DMS114 treated with DMSO at 0.1 percent for 48 hours (cell line): ENCODE measurements around the gene PGAM5.
A peak's percentile ranks its signal among the peaks of the same experiment; 100 is the strongest.

Experiments
- DNase-seq: peaks from one replicate; lab custom pipeline; 2025; ENCODE audit not compliant: unreplicated experiment; lab: John Stamatoyannopoulos, UW

The PGAM5 gene

DNA sequence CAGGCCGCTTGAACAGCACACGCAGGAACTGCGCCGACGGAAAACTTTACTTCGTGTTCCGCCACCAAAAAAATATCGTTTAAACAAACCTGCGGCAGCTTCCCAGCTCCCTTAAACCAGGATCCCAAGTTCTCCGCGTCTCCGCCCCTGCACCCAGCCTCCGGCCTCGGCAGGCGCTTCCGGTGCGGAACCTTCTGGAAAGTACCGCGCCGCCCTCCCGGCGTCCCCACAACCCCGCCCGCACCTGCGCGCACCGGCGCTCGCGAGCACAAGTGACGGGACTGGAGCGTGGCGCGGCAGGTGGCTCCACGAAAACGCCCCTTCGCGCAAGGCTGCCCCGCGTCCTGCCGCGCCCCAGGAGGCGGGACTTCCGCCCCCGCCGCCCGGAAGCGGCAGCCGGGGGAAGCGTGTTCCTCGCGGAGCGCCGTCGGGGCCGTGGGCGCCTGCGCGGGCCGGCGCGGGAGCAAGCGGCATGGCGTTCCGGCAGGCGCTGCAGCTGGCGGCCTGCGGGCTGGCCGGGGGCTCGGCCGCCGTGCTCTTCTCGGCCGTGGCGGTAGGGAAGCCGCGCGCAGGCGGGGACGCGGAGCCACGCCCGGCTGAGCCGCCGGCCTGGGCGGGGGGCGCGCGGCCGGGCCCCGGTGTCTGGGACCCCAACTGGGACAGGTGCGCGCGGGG lies at the start of gene PGAM5:
Gene PGAM5, plus strand, starts transcription at position 438 of the 675 bp plus-strand sequence. Its CDS starts 35 bp downstream, at position 473.
- DNase-seq, result peak; percentile 61

DNA sequence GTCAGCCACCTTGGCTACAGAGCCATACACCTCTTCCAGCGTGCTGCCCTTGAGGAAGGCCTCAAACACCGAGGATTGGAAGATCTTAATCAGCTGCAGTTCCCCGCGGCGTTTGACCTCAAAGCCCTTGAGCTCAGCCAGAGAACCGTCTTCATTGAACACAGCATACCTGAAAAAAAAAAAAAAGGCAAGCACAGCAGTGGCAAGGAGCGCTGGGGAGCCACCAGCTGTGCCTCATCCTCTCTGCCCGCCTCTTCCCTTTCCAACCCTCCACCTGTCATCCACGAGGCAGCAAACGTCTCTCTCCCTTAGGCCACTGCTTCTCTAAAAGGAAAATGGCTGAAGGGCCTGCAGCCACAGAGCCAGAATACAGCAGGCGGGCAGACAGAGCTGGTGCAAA lies 49.6 kb upstream of the PGAM5 start:
- DNase-seq, result no peak

DNA sequence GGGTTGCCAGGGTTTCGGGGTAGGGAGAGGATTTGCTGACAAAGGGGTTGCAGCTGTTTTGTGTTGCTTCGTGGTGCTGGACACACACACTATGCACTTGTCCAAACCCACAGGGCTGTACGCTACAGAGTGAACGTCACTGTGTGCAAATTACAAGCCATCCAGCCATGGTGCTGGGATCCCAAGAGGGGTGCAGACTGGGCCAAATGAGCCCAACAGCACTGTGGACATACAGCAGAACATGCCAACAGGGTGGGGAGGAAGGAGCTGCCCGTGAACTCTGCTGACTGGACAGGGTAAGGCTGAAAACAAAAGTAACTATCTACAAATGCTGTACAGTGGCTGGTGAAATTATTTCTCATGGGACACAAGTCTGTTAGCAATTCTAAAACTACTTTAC lies 48.7 kb upstream of the PGAM5 start:
- DNase-seq, result no peak

DNA sequence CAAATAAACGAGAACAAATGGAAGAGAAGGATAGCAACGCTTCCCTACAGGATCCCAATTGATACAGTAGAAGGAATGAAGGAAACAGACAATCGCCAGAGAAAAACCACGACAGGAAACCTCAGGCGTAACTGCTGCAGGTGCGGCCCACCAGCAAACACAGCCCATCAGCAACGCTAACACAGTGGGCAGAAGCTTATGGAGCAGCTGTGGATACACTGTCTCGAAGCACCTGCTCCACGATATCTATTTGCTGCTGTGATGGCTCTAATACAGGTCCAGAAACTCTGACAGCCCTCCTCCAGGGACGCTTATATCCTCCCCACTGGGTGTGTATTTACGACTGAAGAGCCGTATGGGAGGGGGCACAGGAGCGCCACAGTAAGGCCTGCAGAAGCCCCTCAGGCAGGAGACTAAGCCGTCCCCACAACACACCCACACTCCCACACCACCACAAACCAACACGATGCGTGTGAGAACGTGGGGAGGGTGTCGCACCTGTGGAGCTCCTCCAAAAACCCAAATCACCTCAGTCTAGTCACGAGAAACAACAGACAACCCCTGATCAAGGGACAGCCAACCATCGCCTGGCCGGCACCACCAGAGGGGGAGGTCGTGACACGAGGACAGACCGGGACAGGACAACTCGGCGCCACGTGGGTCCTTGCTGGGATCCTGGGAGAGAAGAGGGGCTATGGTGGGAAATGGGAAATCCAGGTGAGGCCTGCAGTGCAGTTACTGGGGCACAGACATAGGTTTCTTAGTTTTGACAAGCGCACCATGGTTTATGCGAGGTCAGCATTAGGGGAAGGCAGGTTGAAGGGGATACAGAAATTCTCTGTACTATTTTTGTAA lies 47.5 kb upstream of the PGAM5 start:
- DNase-seq, result no peak

DNA sequence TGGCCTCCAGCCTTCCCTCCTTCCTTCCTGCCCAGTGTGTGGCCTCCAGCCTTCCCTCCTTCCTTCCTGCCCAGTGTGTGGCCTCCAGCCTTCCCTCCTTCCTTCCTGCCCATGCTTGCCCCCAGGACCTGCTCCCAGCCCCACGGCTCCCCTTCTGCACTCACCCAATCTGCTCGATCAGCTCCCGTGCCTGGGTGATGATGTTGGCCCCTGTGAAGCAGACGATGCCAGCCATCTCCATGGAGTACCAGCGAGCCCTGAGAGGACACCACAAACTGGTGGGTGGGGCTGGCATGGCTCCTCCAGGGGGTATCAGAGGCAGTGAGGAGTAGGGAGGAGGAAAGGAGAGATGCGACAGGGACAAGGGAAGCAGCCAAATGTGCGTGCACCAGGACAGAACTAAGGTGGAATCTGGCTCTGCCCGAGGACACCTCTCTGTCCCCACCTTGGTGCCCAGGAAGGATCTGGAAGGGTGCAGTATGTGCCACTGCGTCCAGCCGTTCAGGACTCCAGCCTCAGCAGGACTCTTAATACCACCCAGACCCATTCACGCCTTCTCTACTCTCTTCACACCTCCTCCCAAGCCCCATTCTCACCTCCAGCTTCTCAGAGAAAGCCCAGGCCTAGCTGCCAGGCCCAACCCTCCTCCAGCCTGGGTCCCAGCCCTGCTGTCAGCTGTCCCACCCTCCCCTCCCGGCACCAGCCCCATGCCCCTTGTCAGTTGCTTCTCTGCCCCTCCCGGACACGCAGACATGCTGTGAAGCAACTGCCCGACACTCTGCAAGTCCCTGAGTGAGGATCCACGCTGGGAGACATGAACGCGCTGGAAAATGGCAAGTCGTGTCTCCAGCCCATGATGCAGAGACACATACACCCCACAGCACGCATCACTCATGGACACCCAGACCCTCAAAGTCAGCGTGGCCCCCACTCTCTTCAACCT lies 46.2 kb upstream of the PGAM5 start:
- no peak for DNase-seq

DNA sequence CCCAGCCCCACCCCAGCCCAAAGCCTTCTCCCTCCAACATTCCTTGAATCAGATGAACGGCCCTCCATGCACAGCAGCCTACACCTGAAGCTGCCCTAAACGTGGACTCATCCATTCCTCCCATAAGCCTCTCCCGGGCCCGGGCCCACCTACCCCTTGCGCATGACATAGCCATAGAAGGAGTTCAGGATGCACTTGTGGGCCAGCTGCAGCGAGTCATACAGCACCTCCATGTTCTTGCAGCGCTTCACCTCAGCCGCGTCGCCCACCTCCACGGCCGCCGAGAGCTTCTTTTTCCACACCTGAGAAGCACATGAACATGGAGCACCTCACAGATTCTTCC lies 45.5 kb upstream of the PGAM5 start:
- DNase-seq, result no peak

DNA sequence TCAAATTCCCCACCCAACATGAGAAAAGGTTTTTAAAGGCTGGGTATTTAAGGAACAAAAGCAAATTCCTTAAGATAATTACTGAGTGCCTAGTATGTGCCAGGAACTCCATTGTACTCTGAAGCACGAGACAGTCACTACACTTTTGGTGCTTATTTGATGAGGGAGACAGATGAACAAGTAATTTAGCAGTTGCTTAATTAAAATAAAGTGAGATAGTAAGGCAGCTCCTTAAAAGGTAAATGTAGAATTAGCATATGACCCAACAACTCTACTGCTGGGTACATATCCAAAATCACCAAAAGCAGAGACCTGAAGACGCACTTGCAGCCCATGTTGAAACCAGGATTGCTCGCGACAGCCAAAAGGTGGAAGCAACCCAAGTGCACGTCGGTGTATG lies 44.8 kb upstream of the PGAM5 start:
- DNase-seq, result no peak

DNA sequence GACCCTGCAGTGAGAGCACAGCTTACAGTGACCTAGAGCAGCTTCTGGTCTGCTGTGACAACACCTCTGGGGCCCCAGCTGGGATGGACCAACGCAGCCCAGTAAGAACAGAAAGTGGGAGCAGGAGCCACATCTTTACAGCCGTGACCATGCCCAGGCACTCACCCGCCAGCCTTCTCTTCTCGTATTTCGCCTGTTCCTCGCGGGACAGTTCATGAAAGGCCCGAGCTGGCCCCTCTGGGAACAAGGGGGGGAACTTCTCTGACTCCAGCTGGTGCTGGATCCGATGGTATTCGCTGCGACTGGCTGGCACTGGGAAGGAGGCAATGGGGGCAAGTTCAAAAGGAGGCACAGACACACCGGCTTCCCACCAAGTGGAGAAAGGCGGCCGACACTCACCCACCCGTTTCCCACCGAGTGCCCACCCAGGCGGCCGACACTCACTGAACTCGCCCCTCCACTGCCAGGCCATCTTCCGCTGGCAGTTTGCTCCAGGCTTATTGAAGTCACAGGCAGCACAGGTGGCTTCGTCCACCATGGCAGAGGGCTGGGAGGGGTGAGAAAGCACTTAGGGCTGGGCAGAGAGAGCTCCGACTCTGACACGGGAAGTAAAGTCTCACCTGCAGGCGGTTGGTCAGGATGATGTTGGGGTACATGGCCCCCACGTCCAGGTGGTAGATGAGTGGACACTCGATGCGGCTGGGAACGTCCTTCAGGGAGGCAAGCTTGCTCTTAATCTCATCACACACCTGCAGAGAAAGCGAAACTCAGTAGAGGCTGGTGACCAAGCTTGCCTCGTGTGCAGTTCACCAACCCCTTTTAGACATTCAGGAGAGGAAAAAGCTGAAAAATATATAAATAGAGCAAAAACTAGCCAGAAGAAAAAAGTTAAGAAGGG lies 42.2 kb upstream of the PGAM5 start:
- no peak for DNase-seq

DNA sequence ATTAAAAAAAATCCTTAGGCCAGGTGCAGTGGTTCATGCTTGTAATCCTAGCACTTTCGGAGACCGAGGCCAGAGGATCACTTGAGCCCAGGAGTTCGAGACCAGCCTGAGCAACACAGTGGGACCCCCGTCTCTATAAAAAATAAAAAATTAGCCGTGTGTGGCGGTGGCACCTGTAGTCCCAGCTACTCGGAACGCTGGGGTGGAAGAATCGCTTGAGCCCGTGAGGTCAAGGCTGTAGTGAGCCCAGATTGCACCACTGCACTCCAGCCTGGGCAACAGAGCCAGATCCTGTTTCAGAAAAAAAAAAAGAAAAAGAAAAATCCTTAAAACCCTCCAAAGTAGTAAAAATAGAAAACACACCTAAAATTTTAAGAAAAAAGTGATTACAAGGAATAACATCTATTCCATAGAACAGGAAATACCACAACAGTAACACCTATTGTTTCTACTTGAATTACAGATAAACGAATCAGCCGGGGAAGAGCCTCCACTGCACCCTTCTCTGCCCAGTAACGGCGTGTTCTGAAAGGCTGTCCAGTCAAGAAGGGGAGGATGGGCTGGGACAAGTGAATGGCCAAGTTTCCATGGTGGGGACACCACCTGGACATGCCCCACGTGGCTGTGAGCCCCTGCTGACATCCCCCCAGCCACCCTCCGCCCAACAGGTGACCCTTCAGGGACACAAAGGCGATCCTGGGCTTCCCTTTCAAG lies 41.3 kb upstream of the PGAM5 start:
- no peak for DNase-seq

DNA sequence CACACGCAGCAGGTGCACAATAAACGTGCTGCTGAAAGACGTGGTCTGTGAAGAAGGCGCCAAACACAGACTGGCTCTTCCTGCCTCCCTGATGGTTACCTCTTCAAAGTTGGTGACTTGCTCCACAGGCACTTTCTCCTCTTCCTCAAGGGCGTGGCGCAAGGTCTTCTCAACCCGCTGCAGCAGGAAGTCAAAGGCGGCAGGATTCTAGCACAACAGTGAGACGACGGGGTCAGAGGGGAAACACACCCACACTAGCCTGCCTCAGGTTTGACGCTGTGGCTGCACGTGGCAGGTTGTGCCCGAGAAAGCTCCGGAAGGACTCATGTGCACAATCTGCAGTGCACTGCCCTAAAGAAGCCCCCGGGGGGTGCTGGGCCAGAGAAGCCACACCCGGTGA lies 38.5 kb upstream of the PGAM5 start:
- no peak for DNase-seq

DNA sequence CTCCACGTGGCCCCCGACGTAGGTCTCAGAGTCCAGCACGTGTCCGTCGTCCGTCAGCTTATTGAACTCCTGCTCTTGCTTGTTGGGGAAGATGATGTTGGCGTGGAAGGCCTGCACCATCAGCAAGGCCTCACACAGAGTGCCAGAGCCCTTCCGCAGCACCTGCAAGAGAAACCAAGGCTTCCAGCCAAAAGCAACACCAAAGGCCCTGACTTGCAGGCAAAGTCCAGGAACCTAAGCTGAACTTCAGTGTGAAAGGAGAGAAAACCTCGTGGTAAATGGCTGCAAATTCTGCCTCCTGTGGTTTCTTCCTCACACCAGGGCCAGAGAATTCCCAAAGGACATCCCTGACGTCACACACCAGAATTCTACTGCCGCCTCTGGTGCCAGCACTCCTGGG lies 38.0 kb upstream of the PGAM5 start:
- no peak for DNase-seq

DNA sequence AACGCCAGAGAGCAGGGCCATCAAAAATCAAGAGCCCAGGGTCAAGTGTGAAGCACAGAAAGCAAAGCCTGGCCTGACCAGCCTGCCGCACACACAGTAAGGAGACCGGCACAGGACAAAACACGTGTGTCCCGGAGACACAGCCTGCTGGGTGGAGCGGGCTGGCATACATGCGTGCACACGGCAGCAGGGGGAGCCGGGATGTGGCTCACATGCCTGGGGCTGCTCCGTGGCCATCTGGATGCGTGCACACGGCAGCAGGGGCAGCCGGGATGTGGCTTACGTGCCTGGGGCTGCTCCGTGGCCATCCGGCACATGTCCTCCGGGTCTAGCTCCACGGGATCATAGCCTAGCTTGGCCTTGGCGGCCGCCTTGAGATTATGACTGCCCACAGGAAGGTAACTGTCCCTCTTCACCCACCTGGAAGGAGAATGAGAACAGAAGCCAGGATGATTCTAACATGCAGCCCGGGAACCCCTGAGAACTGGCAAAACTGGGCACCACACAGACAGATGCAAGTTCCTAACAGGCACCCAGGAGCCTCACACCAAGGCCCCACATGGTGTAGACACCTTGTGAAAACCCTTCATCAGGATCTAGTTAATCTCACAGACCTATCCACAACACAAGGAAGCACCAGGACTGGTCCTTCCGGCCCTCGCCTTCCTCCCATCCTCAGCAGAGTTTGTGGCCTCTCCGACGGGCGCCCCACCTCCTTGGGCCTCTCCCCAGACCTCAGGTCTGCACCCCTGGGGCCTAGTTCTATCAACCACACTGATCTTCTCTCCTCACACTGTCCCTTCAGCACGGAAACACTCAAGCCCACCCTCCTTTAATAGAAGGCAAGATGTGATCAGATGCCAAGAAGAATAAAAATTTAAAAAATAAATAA lies 37.1 kb upstream of the PGAM5 start:
- DNase-seq, result no peak

DNA sequence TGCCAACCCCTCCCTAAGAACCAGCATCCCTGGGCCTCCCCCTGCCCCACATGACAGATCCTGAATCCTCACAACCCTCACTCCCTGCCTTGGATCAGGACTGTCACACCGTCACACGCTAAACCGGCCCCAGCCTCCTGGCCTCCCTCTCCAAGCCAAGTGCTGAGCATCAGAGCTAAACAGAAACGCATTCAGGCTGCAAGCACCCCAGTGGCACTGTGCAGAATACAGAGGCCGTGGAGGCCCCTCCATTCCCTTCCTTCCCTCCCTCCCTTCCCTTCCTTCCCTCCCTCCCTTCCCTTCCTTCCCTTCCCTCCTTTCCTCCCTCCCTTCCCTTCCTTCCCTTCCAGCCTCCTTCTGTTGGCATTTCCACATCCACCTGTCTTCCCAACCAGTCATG lies 36.1 kb upstream of the PGAM5 start:
- no peak for DNase-seq

DNA sequence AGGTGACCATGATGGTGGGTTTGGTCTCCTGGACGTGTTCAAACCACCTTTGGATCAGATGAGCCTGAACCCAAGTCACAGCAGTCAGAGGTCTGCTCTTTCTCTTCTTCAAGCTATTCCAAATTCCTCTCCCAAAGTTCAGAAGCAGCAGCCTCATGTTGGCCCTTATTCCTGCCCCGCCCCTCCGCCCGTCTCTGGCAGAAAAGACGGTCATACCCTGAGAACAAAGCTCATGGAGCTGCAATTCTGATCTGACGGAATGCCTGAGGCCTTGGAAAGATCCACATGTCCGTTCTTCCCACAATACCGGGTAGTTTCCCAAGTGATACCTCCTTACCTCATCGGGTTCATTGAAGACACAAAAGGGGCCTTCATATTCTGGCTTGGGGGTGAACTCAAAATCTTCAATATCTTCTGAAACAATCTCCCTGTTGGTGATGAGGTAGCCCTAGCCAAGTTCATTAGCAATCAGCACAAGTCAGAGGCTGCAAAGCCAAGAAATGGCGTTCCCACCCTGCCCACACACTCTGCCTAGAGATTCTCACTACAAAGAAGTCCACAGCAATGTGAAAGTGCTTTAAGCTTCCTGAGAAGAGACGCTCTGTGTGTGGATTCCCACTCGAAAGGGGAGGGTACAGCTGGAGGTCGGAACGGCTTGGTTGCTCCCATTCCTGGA lies 34.7 kb upstream of the PGAM5 start:
- no peak for DNase-seq

DNA sequence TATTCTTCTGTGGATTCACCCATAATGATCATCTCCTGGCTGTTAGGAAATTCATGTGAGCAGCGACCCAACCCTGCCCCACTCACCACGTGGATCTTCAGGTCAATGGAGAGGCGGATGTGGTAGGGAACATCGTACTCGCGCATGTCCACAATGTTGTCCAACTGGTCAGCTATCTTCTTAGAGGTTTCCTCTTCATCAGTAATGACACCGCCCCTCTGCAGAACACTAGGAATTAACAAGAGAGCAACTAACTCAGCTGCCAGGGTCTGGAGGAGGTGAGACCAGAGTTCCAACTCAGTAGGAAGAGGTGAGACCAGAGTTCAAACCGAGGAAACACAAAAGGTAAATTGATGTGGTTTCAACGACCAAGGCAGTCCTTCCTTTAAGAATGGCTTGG lies 33.1 kb upstream of the PGAM5 start:
- no peak for DNase-seq

DNA sequence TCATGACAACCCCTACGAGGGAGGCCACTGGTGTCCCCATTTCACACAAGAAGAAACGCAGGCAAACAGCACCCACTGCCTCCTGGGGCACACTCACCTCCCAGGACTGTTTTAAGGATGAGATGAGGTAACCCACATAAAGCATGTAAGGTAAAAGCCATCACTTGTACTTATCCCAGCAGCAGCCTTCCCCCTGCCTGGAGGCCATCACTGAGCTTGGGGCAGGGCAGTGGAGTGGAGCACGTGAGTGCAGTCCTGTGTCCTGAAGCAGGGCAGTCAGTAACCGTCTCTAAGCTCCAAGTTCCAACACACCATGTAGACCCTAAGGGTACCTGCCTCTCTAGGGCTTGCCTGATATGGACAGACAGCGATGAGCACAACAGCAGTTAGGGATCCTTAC lies 25.2 kb upstream of the PGAM5 start:
- DNase-seq, result no peak

DNA sequence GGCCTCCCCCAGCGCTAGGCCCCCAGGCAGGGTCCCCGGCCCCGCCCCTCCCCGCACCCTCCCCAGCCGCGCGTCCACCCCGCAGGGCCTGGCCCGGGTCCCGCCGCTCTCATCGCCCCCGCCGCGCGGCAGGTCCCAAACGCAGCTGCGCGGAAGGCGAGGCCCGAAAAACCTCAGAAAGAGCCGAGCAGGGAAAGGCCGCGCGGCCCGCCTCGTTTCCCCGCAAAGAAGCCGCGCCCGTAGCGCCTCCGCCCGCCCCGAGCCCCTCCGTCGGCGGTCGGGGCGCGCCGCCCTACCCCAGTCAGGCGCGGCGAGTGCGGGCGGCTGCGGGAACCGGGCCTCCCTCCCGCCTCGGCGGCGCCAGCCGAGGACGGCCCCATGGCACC lies 23.8 kb upstream of the PGAM5 start:
- DNase-seq, result no peak
